ENCODE measurements around the gene PDZD2.
"Not testable (repeated sequence)": the region's sequence is repeated elsewhere in the genome, so short reads cannot be mapped to it uniquely, and the experiment has no call there.

The PDZD2 gene

GRCh38 chr5:32015262-32015661 is 376.3 kb downstream of the PDZD2 start:
- H3K4me1 ChIP-seq (ENCODE audit: control insufficient read depth, insufficient read depth, low read length, poor library complexity, severe bottlenecking); H3K27me3 ChIP-seq (replicated peaks; ENCODE audit: control insufficient read depth, insufficient read depth, low read length, poor library complexity, severe bottlenecking); DNase-seq; H3K9me3 ChIP-seq (ENCODE audit: control insufficient read depth, low read length); H3K36me3 ChIP-seq (ENCODE audit: control insufficient read depth, insufficient read depth, low read length); H3K27ac ChIP-seq (ENCODE audit: insufficient read depth, low read length, poor library complexity, severe bottlenecking); H3K4me3 ChIP-seq (ENCODE audit: insufficient read depth, low read depth, low read length, poor library complexity, severe bottlenecking): not testable (repeated sequence)

- Histone ChIP-seq H3K36me3 (ENCODE audit: control insufficient read depth, insufficient read depth, low read length) (no peaks in the 10 kb centered on the region), H3K4me1 (ENCODE audit: control insufficient read depth, insufficient read depth, low read length, poor library complexity, severe bottlenecking) (no peaks in the 10 kb centered on the region), H3K27me3 (replicated peaks; ENCODE audit: control insufficient read depth, insufficient read depth, low read length, poor library complexity, severe bottlenecking) (no peaks in the 10 kb centered on the region), H3K27ac (ENCODE audit: insufficient read depth, low read length, poor library complexity, severe bottlenecking) (no peak overlapping the region), H3K9me3 (ENCODE audit: control insufficient read depth, low read length) (no peaks in the 10 kb centered on the region), H3K4me3 (ENCODE audit: insufficient read depth, low read depth, low read length, poor library complexity, severe bottlenecking) (no peak overlapping the region)
- DNase-seq, result no peak
Observed at GRCh38 chr5:32017692-32018367, 378.9 kb downstream of the PDZD2 start.

- Histone ChIP-seq H3K27me3 (replicated peaks; ENCODE audit: control insufficient read depth, insufficient read depth, low read length, poor library complexity, severe bottlenecking) (no peaks in the 10 kb centered on the region), H3K4me1 (ENCODE audit: control insufficient read depth, insufficient read depth, low read length, poor library complexity, severe bottlenecking) (no peaks in the 10 kb centered on the region), H3K27ac (ENCODE audit: insufficient read depth, low read length, poor library complexity, severe bottlenecking) (no peak overlapping the region), H3K9me3 (ENCODE audit: control insufficient read depth, low read length) (no peaks in the 10 kb centered on the region), H3K36me3 (ENCODE audit: control insufficient read depth, insufficient read depth, low read length) (no peaks in the 10 kb centered on the region), H3K4me3 (ENCODE audit: insufficient read depth, low read depth, low read length, poor library complexity, severe bottlenecking) (no peak overlapping the region)
- DNase-seq, result no peak
Observed at GRCh38 chr5:32018476-32019436, 379.8 kb downstream of the PDZD2 start.

GRCh38 chr5:32020271-32020670 is 381.3 kb downstream of the PDZD2 start:
- Histone ChIP-seq H3K36me3 (ENCODE audit: control insufficient read depth, insufficient read depth, low read length) (no peaks in the 10 kb centered on the region), H3K4me3 (ENCODE audit: insufficient read depth, low read depth, low read length, poor library complexity, severe bottlenecking) (peak overlapping the region; percentile 12), H3K9me3 (ENCODE audit: control insufficient read depth, low read length) (no peaks in the 10 kb centered on the region), H3K4me1 (ENCODE audit: control insufficient read depth, insufficient read depth, low read length, poor library complexity, severe bottlenecking) (no peaks in the 10 kb centered on the region), H3K27me3 (replicated peaks; ENCODE audit: control insufficient read depth, insufficient read depth, low read length, poor library complexity, severe bottlenecking) (no peaks in the 10 kb centered on the region), H3K27ac (ENCODE audit: insufficient read depth, low read length, poor library complexity, severe bottlenecking) (no peak overlapping the region)
- no peak for DNase-seq

GRCh38 chr5:32020946-32021345 is 382.0 kb downstream of the PDZD2 start:
- Histone ChIP-seq H3K27ac (ENCODE audit: insufficient read depth, low read length, poor library complexity, severe bottlenecking) (no peak overlapping the region), H3K4me3 (ENCODE audit: insufficient read depth, low read depth, low read length, poor library complexity, severe bottlenecking) (no peak overlapping the region), H3K27me3 (replicated peaks; ENCODE audit: control insufficient read depth, insufficient read depth, low read length, poor library complexity, severe bottlenecking) (no peaks in the 10 kb centered on the region), H3K4me1 (ENCODE audit: control insufficient read depth, insufficient read depth, low read length, poor library complexity, severe bottlenecking) (no peaks in the 10 kb centered on the region), H3K9me3 (ENCODE audit: control insufficient read depth, low read length) (no peaks in the 10 kb centered on the region), H3K36me3 (ENCODE audit: control insufficient read depth, insufficient read depth, low read length) (no peaks in the 10 kb centered on the region)
- no peak for DNase-seq

GRCh38 chr5:32021771-32022170 is 382.8 kb downstream of the PDZD2 start:
- H3K4me3 ChIP-seq (ENCODE audit: insufficient read depth, low read depth, low read length, poor library complexity, severe bottlenecking), result no peak overlapping the region
- no peaks in the 10 kb centered on the region for H3K9me3 ChIP-seq (ENCODE audit: control insufficient read depth, low read length)
- no peaks in the 10 kb centered on the region for H3K27me3 ChIP-seq (replicated peaks; ENCODE audit: control insufficient read depth, insufficient read depth, low read length, poor library complexity, severe bottlenecking)
- no peak for DNase-seq
- no peaks in the 10 kb centered on the region for H3K36me3 ChIP-seq (ENCODE audit: control insufficient read depth, insufficient read depth, low read length)
- H3K4me1 ChIP-seq (ENCODE audit: control insufficient read depth, insufficient read depth, low read length, poor library complexity, severe bottlenecking), result no peaks in the 10 kb centered on the region
- H3K27ac ChIP-seq (ENCODE audit: insufficient read depth, low read length, poor library complexity, severe bottlenecking), result no peak overlapping the region

- Histone ChIP-seq H3K27ac (ENCODE audit: insufficient read depth, low read length, poor library complexity, severe bottlenecking) (no peak overlapping the region), H3K36me3 (ENCODE audit: control insufficient read depth, insufficient read depth, low read length) (no peaks in the 10 kb centered on the region), H3K4me3 (ENCODE audit: insufficient read depth, low read depth, low read length, poor library complexity, severe bottlenecking) (no peak overlapping the region), H3K4me1 (ENCODE audit: control insufficient read depth, insufficient read depth, low read length, poor library complexity, severe bottlenecking) (no peaks in the 10 kb centered on the region), H3K9me3 (ENCODE audit: control insufficient read depth, low read length) (no peaks in the 10 kb centered on the region), H3K27me3 (replicated peaks; ENCODE audit: control insufficient read depth, insufficient read depth, low read length, poor library complexity, severe bottlenecking) (no peaks in the 10 kb centered on the region)
- no peak for DNase-seq
Observed at GRCh38 chr5:32022638-32023037, 383.7 kb downstream of the PDZD2 start.

GRCh38 chr5:32023816-32024215 is 384.9 kb downstream of the PDZD2 start:
- H3K27ac ChIP-seq (ENCODE audit: insufficient read depth, low read length, poor library complexity, severe bottlenecking), result no peak overlapping the region
- no peaks in the 10 kb centered on the region for H3K27me3 ChIP-seq (replicated peaks; ENCODE audit: control insufficient read depth, insufficient read depth, low read length, poor library complexity, severe bottlenecking)
- DNase-seq, result no peak
- no peak overlapping the region for H3K4me3 ChIP-seq (ENCODE audit: insufficient read depth, low read depth, low read length, poor library complexity, severe bottlenecking)
- no peaks in the 10 kb centered on the region for H3K36me3 ChIP-seq (ENCODE audit: control insufficient read depth, insufficient read depth, low read length)
- H3K4me1 ChIP-seq (ENCODE audit: control insufficient read depth, insufficient read depth, low read length, poor library complexity, severe bottlenecking), result no peaks in the 10 kb centered on the region
- H3K9me3 ChIP-seq (ENCODE audit: control insufficient read depth, low read length), result no peaks in the 10 kb centered on the region

- no peaks in the 10 kb centered on the region for H3K27me3 ChIP-seq (replicated peaks; ENCODE audit: control insufficient read depth, insufficient read depth, low read length, poor library complexity, severe bottlenecking)
- no peaks in the 10 kb centered on the region for H3K9me3 ChIP-seq (ENCODE audit: control insufficient read depth, low read length)
- DNase-seq, result no peak
- no peaks in the 10 kb centered on the region for H3K36me3 ChIP-seq (ENCODE audit: control insufficient read depth, insufficient read depth, low read length)
- no peak overlapping the region for H3K27ac ChIP-seq (ENCODE audit: insufficient read depth, low read length, poor library complexity, severe bottlenecking)
- H3K4me3 ChIP-seq (ENCODE audit: insufficient read depth, low read depth, low read length, poor library complexity, severe bottlenecking), result no peak overlapping the region
- H3K4me1 ChIP-seq (ENCODE audit: control insufficient read depth, insufficient read depth, low read length, poor library complexity, severe bottlenecking), result no peaks in the 10 kb centered on the region
Observed at GRCh38 chr5:32024751-32025150, 385.8 kb downstream of the PDZD2 start.

- no peak overlapping the region for H3K4me3 ChIP-seq (ENCODE audit: insufficient read depth, low read depth, low read length, poor library complexity, severe bottlenecking)
- H3K4me1 ChIP-seq (ENCODE audit: control insufficient read depth, insufficient read depth, low read length, poor library complexity, severe bottlenecking), result no peaks in the 10 kb centered on the region
- DNase-seq, result no peak
- H3K9me3 ChIP-seq (ENCODE audit: control insufficient read depth, low read length), result no peaks in the 10 kb centered on the region
- no peak overlapping the region for H3K27ac ChIP-seq (ENCODE audit: insufficient read depth, low read length, poor library complexity, severe bottlenecking)
- no peaks in the 10 kb centered on the region for H3K27me3 ChIP-seq (replicated peaks; ENCODE audit: control insufficient read depth, insufficient read depth, low read length, poor library complexity, severe bottlenecking)
- H3K36me3 ChIP-seq (ENCODE audit: control insufficient read depth, insufficient read depth, low read length), result no peaks in the 10 kb centered on the region
Observed at GRCh38 chr5:32027093-32027716, 388.3 kb downstream of the PDZD2 start.

Measured in effector memory CD4-positive, alpha-beta T cell (primary cell).